ENCODE measurements around the gene UBAC2. TPM values are rescaled to one million over a fixed set of nuclear protein-coding genes. Genes with fewer than 3 reads are reported as not detected.

UBAC2 gene
- total RNA-seq, 4 donors from 2014 or later, result 41.8 to 51.0 (median 45.5) TPM

GRCh38 chr13:99418103-99418842, 217.6 kb downstream of the UBAC2 start:
- DNase-seq (ENCODE audit: low spot score), result no peak
- TF ChIP-seq, protein P1, sequence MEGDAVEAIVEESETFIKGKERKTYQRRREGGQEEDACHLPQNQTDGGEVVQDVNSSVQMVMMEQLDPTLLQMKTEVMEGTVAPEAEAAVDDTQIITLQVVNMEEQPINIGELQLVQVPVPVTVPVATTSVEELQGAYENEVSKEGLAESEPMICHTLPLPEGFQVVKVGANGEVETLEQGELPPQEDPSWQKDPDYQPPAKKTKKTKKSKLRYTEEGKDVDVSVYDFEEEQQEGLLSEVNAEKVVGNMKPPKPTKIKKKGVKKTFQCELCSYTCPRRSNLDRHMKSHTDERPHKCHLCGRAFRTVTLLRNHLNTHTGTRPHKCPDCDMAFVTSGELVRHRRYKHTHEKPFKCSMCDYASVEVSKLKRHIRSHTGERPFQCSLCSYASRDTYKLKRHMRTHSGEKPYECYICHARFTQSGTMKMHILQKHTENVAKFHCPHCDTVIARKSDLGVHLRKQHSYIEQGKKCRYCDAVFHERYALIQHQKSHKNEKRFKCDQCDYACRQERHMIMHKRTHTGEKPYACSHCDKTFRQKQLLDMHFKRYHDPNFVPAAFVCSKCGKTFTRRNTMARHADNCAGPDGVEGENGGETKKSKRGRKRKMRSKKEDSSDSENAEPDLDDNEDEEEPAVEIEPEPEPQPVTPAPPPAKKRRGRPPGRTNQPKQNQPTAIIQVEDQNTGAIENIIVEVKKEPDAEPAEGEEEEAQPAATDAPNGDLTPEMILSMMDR (IDR thresholded peaks at IDR 0.05), result no peak
- ATAC-seq (ENCODE audit: low FRiP score), result no peak

DNA sequence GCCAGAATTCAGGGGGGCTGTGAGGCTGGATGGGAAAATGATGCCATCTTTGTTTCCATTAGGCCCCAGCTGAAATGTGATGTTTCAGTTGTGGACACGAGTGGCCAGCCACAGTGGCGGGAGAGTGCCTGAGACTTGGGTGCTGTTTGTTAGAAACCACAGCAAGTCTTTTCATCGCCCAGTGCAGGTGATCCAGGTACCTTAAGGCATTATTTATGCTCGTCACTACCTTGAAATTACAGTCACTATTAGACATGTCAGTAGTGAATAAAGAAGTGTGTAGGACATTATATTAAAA, 218.1 kb downstream of the UBAC2 start:
- ATAC-seq (ENCODE audit: low FRiP score), result no peak
- DNase-seq (ENCODE audit: low spot score), result no peak
- TF ChIP-seq, protein P1 (IDR thresholded peaks at IDR 0.05), result no peak

GRCh38 chr13:99419591-99420243, 219.1 kb downstream of the UBAC2 start:
- DNase-seq (ENCODE audit: low spot score), result no peak
- TF ChIP-seq, protein P1 (IDR thresholded peaks at IDR 0.05), result no peak
- ATAC-seq (ENCODE audit: low FRiP score), result no peak

DNA sequence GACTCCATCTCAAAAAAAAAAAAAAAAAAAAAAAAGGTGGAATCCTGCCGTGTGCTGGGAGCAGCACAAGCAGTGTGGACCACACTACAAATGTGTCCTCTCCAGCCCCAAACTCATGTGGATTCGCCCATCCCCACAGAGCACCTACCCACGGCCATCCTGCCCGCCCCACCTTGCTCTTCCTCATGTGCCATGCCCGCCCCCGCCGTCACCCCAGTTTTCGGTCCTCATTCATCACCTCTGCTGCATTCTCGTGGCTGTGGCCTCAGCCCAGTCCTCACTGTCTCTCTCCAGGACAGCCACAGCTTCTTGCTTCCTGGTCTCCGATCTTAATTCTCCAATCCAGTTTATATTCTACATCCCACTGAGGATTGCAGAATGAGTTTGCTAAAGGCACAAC, 220.6 kb downstream of the UBAC2 start:
- no peak for ATAC-seq (ENCODE audit: low FRiP score)
- TF ChIP-seq, protein P1 (IDR thresholded peaks at IDR 0.05), result no peak

DNA sequence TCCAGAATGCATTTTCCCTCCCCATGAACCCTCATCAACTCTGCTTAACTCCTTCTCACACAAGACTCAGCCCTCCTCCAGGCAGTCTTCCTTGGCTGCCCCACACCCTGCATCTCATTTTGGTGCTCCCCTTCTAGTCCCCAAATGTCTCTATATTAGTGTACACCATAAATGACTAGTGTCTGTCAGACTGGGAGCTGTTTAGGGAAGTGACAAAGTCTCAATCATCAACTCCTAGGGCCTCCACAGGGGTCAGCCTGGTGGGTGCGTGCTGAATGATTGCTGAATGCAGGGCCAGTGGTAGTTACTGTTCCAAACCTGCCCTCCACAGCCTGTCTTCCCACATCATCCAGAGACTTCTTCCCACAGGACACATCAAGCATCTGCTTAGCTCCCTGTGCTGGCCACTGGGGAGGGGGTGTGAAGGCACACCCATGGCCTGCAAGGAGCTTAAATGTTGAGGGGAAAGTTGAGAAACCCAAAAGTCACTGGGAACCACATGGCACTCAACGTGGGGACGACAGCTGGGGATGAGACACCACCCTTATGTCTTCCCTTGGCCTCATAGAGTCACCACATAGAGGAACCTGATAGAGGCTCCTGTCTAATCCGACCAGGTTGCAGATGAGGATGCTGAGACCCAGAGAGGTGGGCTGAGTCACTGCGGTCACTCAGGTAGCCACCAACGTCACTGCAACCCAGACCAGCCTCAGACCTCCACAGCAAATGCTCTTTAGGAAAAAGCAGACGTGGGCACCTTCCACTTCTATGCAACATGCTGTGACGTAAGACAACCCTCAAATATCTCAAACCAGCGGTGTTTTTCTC, 221.3 kb downstream of the UBAC2 start:
- ATAC-seq (ENCODE audit: low FRiP score) (no peak), DNase-seq (ENCODE audit: low spot score) (no peak)
- TF ChIP-seq, protein P1 (IDR thresholded peaks at IDR 0.05), result no peak

More for the DNA sequence above, 220.6 kb downstream of the UBAC2 start:
- DNase-seq (ENCODE audit: low spot score), result no peak

- ATAC-seq (ENCODE audit: low FRiP score) (no peak), DNase-seq (ENCODE audit: low spot score) (no peak)
Measured at GRCh38 chr13:99422586-99423220, 222.0 kb downstream of the UBAC2 start.

More at GRCh38 chr13:99422586-99423220, 222.0 kb downstream of the UBAC2 start:
- TF ChIP-seq, protein P1 (IDR thresholded peaks at IDR 0.05), result no peak

Data from omental fat pad (tissue), 4 donors.